Keratinocyte (primary cell): ENCODE measurements around the gene CELA2B. TPM values are rescaled to one million over a fixed set of nuclear protein-coding genes. Genes with fewer than 3 reads are reported as not detected.

ENCODE experiments used
- DNase-seq: peaks from one replicate; pipeline ENCODE4 v3.0.0-alpha.2; 2011; ENCODE audit warnings: low read depth, missing footprints, low spot score
- FAIRE-seq: peaks from 2 replicates; lab custom pipeline; 2011; peaks lifted over from hg19 to GRCh38; lab: Jason Lieb, UNC
- H2AFZ ChIP-seq: 2 replicates; pipeline ENCODE4 v1.6.0; 2012; ENCODE audit warnings: low read length, control low read depth, inconsistent platforms; ENCODE audit not compliant: control insufficient read depth
- H3K27ac ChIP-seq: 2 replicates; pipeline ENCODE4 v1.5.1; 2011; ENCODE audit warnings: low read length; ENCODE audit not compliant: control insufficient read depth, insufficient read depth
- H3K27me3 ChIP-seq: 3 replicates; pipeline ENCODE4 v1.6.0; 2011; ENCODE audit warnings: low read length; ENCODE audit not compliant: control insufficient read depth, insufficient read depth; ENCODE audit errors: extremely low read depth
- H3K36me3 ChIP-seq, 2 experiments: 2 replicates in 1 of 2; 3 replicates in 1 of 2; pipeline ENCODE4 v1.5.1; 2011; ENCODE audit warnings: low read length in 2 of 2, mild to moderate bottlenecking in 1 of 2; ENCODE audit not compliant: control insufficient read depth in 2 of 2, insufficient read depth in 2 of 2; ENCODE audit errors: extremely low read depth in 1 of 2
- H3K4me1 ChIP-seq: 3 replicates; pipeline ENCODE4 v1.5.1; 2011; ENCODE audit warnings: low read length; ENCODE audit not compliant: control insufficient read depth, insufficient read depth; ENCODE audit errors: extremely low read depth
- H3K4me2 ChIP-seq: 3 replicates; pipeline ENCODE4 v1.6.0; 2011; ENCODE audit warnings: low read depth, low read length; ENCODE audit not compliant: control insufficient read depth, insufficient read depth; ENCODE audit errors: extremely low read depth
- H3K4me3 ChIP-seq, 3 experiments: fragments of 200-600 bp in 1 of 3; sonication (generic) in 1 of 3; 2 replicates in 2 of 3; 3 replicates in 1 of 3; pipeline ENCODE4 v1.5.1; 2011 to 2016; ENCODE audit warnings: low read length in 3 of 3, mild to moderate bottlenecking in 3 of 3, control low read depth in 2 of 3, inconsistent platforms in 1 of 3, low read depth in 1 of 3, mixed read lengths in 1 of 3, mixed run types in 1 of 3, moderate library complexity in 1 of 3; ENCODE audit not compliant: control insufficient read depth in 2 of 3, insufficient read depth in 2 of 3; ENCODE audit errors: extremely low read depth in 1 of 3
- H3K79me2 ChIP-seq: 2 replicates; pipeline ENCODE4 v1.6.0; 2012; ENCODE audit warnings: low read length; ENCODE audit not compliant: control insufficient read depth, insufficient read depth
- H3K9ac ChIP-seq: 3 replicates; pipeline ENCODE4 v1.6.0; 2011; ENCODE audit warnings: low read length; ENCODE audit not compliant: control insufficient read depth, insufficient read depth; ENCODE audit errors: extremely low read depth
- H3K9me1 ChIP-seq: 3 replicates; pipeline ENCODE4 v1.6.0; 2011; ENCODE audit warnings: low read length; ENCODE audit not compliant: control insufficient read depth, insufficient read depth; ENCODE audit errors: extremely low read depth
- H3K9me3 ChIP-seq: 2 replicates; pipeline ENCODE4 v1.5.1; 2012; ENCODE audit warnings: low read depth, low read length; ENCODE audit not compliant: control insufficient read depth
- H4K20me1 ChIP-seq: 3 replicates; pipeline ENCODE4 v1.6.0; 2011; ENCODE audit warnings: low read length; ENCODE audit not compliant: control insufficient read depth, insufficient read depth; ENCODE audit errors: extremely low read depth
- EZH2 ChIP-seq: IDR thresholded peaks from one replicate; pipeline ENCODE4 v1.6.1; 2012; ENCODE audit warnings: inconsistent platforms, mild to moderate bottlenecking, low read length, moderate library complexity
- dilution Hi-C: fragments of 300-500 bp; cut with MboI; formaldehyde crosslinking; loops from one replicate; pipeline ENCODE4 v1.7.0; 2020; ENCODE audit warnings: low sequenced_read_pairs; ENCODE audit not compliant: extremely low pct_ligation_motif_present
- polyA plus RNA-seq, 5 experiments: library from polyadenylated mRNA; depleted of rRNA in 3 of 5; stranded (reverse) in 3 of 5; stranded (forward) in 1 of 5; unstranded in 1 of 5; fragments of >200 nt; gene quantifications; 1 replicate in 1 of 5; 2 replicates in 3 of 5; 3 replicates in 1 of 5; pipeline versions ENCODE4 v1.2.1 to v1.2.3, GENCODE V29; 2011 to 2012; ENCODE audit warnings: missing spikeins in 2 of 5, low read depth in 1 of 5, low replicate concordance in 1 of 5
- TF ChIP-seq, protein P1 (sequence below), 3 experiments: IDR thresholded peaks in 1 of 3; conservative IDR thresholded peaks in 1 of 3; optimal IDR thresholded peaks in 1 of 3; 2 replicates in 2 of 3; 3 replicates in 1 of 3; pipeline versions ENCODE3 to v1.5.1; 2011; ENCODE audit warnings: low read length in 3 of 3, mild to moderate bottlenecking in 3 of 3, moderate library complexity in 2 of 3, control low read depth in 1 of 3, inconsistent platforms in 1 of 3; ENCODE audit not compliant: insufficient read depth in 2 of 3; ENCODE audit errors: extremely low read depth in 1 of 3

Gene CELA2B
- polyA plus RNA-seq, 1 donor (not counting 4 experiments of a cell fraction or from before 2014, with no cell fraction given), result not detected

DNA sequence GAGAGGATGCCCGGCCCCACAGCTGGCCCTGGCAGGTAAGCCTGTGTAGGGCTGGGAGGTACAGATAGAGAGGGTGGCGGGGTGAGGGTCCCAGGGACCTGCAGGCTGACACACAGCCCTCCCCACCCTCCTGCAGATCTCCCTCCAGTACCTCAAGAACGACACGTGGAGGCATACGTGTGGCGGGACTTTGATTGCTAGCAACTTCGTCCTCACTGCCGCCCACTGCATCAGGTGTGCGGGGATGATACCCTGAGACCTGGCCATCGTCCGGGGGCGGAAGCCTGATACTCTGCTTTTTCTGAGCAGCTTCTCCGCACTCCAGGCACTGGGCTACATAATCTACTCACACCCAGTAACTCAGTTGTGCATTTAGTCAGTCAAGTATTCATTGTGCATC, 35.5 kb upstream of the CELA2B start:
- DNase-seq (no peak), FAIRE-seq (no peak)
- Histone ChIP-seq H3K36me3 (no peaks in the 10 kb centered on the region), H3K9me3 (no peaks in the 10 kb centered on the region), H3K27ac (no peak overlapping the region), H3K9me1 (peaks cover 2% of the 10 kb centered on the region), H3K4me1 (no peaks in the 10 kb centered on the region), H4K20me1 (no peaks in the 10 kb centered on the region), H3K9ac (no peak overlapping the region), H3K79me2 (no peaks in the 10 kb centered on the region), H3K4me3 (no peak overlapping the region), H3K4me2 (no peak overlapping the region), H2AFZ (no peak overlapping the region), H3K27me3 (peaks cover 5% of the 10 kb centered on the region)
- TF ChIP-seq, protein P1, sequence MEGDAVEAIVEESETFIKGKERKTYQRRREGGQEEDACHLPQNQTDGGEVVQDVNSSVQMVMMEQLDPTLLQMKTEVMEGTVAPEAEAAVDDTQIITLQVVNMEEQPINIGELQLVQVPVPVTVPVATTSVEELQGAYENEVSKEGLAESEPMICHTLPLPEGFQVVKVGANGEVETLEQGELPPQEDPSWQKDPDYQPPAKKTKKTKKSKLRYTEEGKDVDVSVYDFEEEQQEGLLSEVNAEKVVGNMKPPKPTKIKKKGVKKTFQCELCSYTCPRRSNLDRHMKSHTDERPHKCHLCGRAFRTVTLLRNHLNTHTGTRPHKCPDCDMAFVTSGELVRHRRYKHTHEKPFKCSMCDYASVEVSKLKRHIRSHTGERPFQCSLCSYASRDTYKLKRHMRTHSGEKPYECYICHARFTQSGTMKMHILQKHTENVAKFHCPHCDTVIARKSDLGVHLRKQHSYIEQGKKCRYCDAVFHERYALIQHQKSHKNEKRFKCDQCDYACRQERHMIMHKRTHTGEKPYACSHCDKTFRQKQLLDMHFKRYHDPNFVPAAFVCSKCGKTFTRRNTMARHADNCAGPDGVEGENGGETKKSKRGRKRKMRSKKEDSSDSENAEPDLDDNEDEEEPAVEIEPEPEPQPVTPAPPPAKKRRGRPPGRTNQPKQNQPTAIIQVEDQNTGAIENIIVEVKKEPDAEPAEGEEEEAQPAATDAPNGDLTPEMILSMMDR (optimal IDR thresholded peaks at IDR 0.05 in 1 of 3, IDR thresholded peaks at IDR 0.05 in 1 of 3, conservative IDR thresholded peaks at IDR 0.05 in 1 of 3; ENCODE audit: extremely low read depth in 1 of 3, insufficient read depth in 2 of 3, low read length in 3 of 3), result no peak
- no peak for TF ChIP-seq EZH2
- dilution Hi-C loops, result no loop called here

DNA sequence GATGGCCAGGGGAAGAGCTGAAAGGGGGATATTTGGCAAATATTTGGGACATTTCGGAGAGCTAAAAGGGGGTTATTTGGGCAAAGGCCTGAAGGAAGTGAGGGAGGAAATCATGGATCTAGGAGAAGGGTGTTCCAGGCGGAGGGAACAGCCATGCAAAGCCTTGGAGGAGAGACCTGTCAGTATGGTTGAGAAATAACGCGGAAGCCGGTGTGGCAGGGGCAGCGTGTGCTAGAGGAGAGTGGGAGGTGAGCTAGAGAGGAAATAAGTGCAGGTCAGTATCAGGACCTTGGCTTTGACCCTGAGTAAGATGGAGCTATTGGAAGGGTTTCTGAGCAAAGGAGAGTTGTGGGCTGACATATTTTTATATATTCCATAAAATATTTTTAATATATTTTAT, 34.7 kb upstream of the CELA2B start:
- TF ChIP-seq EZH2, result no peak
- TF ChIP-seq, protein P1 (optimal IDR thresholded peaks at IDR 0.05 in 1 of 3, IDR thresholded peaks at IDR 0.05 in 1 of 3, conservative IDR thresholded peaks at IDR 0.05 in 1 of 3; ENCODE audit: extremely low read depth in 1 of 3, insufficient read depth in 2 of 3, low read length in 3 of 3), result no peak
- Histone ChIP-seq H4K20me1 (no peaks in the 10 kb centered on the region), H2AFZ (no peak overlapping the region), H3K4me1 (no peaks in the 10 kb centered on the region), H3K36me3 (no peaks in the 10 kb centered on the region), H3K9me1 (peaks cover 2% of the 10 kb centered on the region), H3K9ac (no peak overlapping the region), H3K79me2 (no peaks in the 10 kb centered on the region), H3K27me3 (peaks cover 5% of the 10 kb centered on the region), H3K27ac (no peak overlapping the region), H3K4me3 (no peak overlapping the region), H3K4me2 (no peak overlapping the region), H3K9me3 (no peaks in the 10 kb centered on the region)
- DNase-seq, result no peak
- FAIRE-seq, result no peak
- dilution Hi-C loops, result no loop called here
